ENCODE results near the gene THOP1. TPM values are rescaled to one million over a fixed set of nuclear protein-coding genes. Genes with fewer than 3 reads are reported as not detected.

Gene THOP1
- total RNA-seq, 4 donors from 2014 or later, result 24.3 to 142 (median 49.5) TPM

DNA sequence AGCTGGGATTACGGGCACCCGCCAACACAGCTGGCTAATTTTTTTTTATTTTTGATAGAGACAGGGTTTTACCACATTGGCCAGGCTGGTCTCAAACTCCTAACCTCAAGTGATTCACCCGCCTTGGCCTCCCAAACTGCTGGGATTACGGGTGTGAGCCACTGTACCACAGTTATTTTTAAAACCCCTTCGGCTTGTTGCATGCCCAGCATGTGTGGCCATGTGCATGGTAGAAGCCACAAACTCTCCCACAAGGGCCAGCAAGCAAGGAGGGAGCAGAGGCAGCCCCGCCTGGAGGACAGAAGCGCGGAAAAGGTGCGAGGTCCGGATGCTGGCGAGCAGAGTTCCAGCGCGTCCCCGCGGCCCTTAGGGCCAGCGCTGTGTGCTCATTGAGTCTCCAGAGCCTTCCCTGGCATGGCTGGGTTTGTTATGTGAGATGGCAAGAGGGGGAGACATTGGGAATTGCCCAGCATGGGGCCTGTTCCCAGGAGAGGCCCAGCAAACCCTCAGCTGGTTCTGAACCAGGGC, 12.9 kb downstream of the THOP1 start:
- Histone ChIP-seq H3K9me3 (no peaks in the 10 kb centered on the region), H3K36me3 (peaks cover 0 to 40% (median 0%) of the 10 kb centered on the region in 3 donors), H3K27me3 (no peaks in the 10 kb centered on the region), H3K4me3 (no peak overlapping the region), H3K4me1 (no peaks in the 10 kb centered on the region), H3K27ac (no peak overlapping the region)
- no peak for DNase-seq
- no peak for TF ChIP-seq POLR2A (IDR thresholded peaks at IDR 0.05)
- TF ChIP-seq, protein P1, sequence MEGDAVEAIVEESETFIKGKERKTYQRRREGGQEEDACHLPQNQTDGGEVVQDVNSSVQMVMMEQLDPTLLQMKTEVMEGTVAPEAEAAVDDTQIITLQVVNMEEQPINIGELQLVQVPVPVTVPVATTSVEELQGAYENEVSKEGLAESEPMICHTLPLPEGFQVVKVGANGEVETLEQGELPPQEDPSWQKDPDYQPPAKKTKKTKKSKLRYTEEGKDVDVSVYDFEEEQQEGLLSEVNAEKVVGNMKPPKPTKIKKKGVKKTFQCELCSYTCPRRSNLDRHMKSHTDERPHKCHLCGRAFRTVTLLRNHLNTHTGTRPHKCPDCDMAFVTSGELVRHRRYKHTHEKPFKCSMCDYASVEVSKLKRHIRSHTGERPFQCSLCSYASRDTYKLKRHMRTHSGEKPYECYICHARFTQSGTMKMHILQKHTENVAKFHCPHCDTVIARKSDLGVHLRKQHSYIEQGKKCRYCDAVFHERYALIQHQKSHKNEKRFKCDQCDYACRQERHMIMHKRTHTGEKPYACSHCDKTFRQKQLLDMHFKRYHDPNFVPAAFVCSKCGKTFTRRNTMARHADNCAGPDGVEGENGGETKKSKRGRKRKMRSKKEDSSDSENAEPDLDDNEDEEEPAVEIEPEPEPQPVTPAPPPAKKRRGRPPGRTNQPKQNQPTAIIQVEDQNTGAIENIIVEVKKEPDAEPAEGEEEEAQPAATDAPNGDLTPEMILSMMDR (IDR thresholded peaks at IDR 0.05), result no peak

DNA sequence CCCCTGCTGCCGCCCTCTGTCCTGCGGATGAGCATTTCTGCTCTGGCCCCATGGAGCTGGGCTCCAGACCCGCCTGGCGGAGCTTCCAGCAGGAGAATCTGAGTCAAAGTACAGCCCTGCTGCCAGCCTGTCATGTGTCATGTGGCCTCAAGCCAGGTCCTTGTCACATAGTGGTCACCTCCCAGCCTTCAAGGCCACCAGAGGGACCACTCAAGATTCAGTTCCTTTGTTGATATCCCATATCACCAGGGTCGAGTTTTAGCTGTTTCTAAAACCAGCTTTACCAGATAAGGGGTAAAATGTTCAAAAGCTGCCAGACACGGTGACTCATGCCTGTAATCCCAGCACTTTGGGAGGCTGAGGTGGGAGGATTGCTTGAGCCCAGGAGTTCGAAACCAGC, 13.4 kb downstream of the THOP1 start:
- Histone ChIP-seq H3K9me3 (no peaks in the 10 kb centered on the region), H3K4me1 (no peaks in the 10 kb centered on the region), H3K36me3 (peaks cover 0 to 40% (median 0%) of the 10 kb centered on the region in 3 donors), H3K4me3 (no peak overlapping the region), H3K27ac (no peak overlapping the region), H3K27me3 (no peaks in the 10 kb centered on the region)
- DNase-seq, result no peak
- TF ChIP-seq, protein P1 (IDR thresholded peaks at IDR 0.05), result no peak
- TF ChIP-seq POLR2A (IDR thresholded peaks at IDR 0.05), result no peak

DNA sequence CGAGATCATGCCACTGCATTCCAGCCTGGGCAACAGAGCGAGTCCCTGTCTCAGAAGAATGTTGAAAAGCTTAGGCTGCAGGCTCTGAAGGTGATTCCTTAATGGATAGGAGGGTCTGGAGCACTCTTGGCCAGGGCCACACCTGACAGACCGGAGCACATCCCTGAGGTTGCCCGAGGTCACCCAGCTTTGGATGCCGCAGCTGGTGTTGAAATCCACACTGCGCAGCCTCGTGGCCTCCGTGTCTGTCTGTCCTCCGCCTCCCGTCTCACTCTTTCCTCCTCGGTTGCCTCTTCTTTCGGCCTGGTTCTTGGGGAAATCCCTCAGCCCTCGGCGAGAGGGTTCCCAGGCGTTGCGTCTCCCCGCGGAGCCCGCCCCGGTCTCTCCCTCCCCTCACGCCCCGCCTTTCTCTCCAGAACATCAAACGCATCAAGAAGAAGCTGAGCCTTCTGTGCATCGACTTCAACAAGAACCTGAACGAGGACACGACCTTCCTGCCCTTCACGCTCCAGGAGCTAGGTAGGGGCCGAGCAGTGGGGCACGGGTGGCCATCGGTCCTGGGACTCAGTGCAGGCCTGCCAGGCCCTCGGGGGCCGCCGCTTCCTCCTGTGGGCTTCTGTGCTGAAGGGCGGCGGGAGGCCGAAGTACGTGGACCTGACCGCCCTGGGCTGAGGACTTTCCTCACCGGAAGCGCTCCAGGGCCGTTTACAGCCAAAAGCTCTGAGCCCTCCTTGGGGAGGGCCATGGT, 14.1 kb downstream of the THOP1 start:
- H3K27ac ChIP-seq, result no peak overlapping the region
- no peak overlapping the region for H3K4me3 ChIP-seq
- no peaks in the 10 kb centered on the region for H3K4me1 ChIP-seq
- peaks cover 0 to 40% (median 0%) of the 10 kb centered on the region in 3 donors for H3K36me3 ChIP-seq
- TF ChIP-seq, protein P1 (IDR thresholded peaks at IDR 0.05), result no peak
- no peak for TF ChIP-seq POLR2A (IDR thresholded peaks at IDR 0.05)
- H3K27me3 ChIP-seq, result no peaks in the 10 kb centered on the region
- H3K9me3 ChIP-seq, result no peaks in the 10 kb centered on the region
- no peak for DNase-seq

DNA sequence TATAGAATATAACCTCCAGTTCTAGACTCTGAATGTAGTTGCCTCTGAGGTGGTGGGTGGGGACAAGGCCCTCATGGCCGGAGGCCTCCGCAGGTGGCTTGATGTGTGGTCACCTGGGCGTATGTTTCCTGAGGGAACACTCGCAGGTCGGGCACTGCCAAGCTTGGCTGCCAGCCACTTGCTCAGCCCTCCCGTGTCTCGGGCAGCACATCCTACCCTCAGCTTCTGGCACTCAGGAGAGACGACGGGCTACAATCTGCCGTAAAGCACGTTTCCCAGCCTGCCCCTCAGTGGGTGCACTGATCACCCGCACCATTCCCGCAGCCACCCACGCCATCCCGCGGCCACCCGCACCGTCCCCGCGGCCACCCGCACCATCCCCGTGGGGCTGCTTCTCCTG, 15.2 kb downstream of the THOP1 start:
- Histone ChIP-seq H3K4me3 (no peak overlapping the region), H3K9me3 (no peaks in the 10 kb centered on the region), H3K27ac (no peak overlapping the region), H3K27me3 (no peaks in the 10 kb centered on the region), H3K36me3 (peaks cover 0 to 38% (median 0%) of the 10 kb centered on the region in 3 donors), H3K4me1 (no peaks in the 10 kb centered on the region)
- DNase-seq, result no peak
- TF ChIP-seq, protein P1 (IDR thresholded peaks at IDR 0.05), result no peak
- no peak for TF ChIP-seq POLR2A (IDR thresholded peaks at IDR 0.05)

DNA sequence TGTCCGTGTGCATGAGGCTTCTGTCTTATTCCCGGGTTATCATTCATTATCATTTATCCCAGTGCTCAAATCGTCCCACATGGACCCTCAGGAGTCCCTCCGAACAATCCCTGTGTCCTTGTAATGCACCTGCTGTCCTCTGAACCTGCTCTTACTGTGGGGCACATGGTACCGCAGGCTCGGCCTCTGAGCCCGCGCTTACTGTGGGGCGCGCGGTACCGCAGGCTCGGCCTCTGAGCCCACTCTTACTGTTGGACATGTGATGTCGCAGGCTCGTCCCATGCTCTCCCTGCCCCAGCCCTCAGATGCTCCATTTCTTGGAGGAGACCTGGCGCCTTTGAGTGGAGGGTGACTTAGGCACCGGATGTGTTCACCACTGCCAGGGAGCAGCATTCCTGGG, 17.5 kb downstream of the THOP1 start:
- no peak for TF ChIP-seq POLR2A (IDR thresholded peaks at IDR 0.05)
- TF ChIP-seq, protein P1 (IDR thresholded peaks at IDR 0.05), result no peak
- no peak overlapping the region for H3K27ac ChIP-seq
- H3K9me3 ChIP-seq, result no peaks in the 10 kb centered on the region
- no peaks in the 10 kb centered on the region for H3K4me1 ChIP-seq
- H3K4me3 ChIP-seq, result no peak overlapping the region
- H3K36me3 ChIP-seq, result peaks cover 0 to 31% (median 0%) of the 10 kb centered on the region in 3 donors
- no peak for DNase-seq
- H3K27me3 ChIP-seq, result no peaks in the 10 kb centered on the region
